ENCODE data around the gene TTN.
"Not testable (repeated sequence)": the region's sequence is repeated elsewhere in the genome, so short reads cannot be mapped to it uniquely, and the experiment has no call there.

Gene TTN

DNA sequence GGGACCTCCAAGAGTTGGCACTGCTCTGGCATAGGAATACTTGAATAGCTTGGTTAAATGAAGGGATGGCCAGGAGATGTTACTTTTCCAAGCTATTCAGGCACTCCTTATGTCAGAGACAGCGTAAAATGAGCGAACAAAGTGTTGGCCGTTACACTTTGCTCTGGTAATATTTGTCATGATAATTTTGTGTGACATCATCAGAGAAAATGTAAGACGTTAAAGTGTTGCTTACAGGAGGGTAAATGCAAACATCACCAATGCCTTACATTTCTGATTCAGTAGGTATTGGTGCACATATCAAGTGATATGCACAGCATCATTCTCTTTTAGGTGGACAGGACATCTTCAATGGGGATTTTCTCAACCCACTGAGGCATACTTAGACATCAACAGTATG is 281.0 kb downstream of the TTN start:
- no peak for DNase-seq

- DNase-seq, result not testable (repeated sequence)
Measured at GRCh38 chr2:178525460-178525859, 281.8 kb downstream of the TTN start.

DNA sequence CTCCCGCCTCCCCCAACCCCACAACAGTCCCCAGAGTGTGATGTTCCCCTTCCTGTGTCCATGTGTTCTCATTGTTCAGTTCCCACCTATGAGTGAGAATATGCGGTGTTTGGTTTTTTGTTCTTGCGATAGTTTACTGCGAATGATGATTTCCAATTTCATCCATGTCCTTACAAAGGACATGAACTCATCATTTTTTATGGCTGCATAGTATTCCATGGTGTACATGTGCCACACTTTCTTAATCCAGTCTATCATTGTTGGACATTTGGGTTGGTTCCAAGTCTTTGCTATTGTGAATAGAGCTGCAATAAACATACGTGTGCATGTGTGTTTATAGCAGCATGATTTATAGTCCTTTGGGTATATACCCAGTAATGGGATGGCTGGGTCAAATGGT is 282.2 kb downstream of the TTN start:
- DNase-seq, result not testable (repeated sequence)

- no peak for DNase-seq
Measured at GRCh38 chr2:178523596-178524134, 283.6 kb downstream of the TTN start.

DNA sequence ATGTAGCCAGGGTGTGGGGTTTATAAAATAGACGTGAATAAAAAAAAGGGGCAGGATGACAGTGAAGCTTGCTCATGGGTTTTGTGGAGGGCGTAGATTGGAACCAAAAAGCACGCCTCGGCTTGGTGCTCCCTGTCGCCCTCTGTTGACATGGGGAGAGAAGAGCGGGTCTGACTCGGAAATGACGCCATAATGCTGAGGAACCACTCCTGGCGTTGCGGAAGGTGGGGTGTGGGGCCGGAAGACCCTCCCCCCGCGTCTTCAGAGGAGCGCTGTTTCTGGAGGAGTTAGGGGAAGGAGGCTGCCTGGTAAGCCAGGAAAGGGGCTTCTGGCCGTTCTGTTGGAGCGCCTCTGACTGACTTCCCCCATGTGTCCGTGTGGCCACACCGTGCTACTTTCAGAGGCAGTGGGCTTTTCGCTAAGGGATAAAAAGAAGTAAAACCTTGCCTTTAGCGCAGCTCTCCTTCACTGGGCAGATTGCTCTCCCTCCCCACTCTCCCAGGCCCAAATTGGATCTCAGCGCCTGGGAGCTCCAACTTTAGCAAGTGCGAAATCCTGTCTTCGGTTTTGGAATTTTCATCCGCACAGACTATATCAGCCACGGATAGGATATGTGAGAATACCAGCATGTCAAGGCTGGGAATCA is 284.1 kb downstream of the TTN start:
- DNase-seq, result peak; percentile 84

GRCh38 chr2:178521304-178522150 is 285.7 kb downstream of the TTN start:
- peak; percentile 44 for DNase-seq

DNA sequence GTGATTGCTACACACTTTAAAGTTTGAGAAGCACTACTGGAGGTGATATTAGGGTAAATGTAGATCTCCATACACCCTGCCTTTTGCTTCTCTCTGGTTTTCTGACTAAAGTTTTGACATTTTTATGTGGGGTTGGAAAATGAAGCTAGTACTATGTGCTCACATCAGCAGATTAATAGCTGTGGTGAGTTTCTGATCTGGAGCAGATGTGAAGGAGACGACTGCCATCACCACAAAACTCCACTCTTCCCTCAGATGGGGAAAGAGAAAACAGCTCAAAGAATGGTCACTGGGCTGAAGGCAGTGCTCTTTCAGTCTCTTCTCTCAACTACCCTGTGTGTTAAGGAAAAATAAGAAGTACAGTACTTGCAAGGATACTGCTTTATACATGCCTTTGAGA is 289.7 kb downstream of the TTN start:
- DNase-seq, result no peak

DNA sequence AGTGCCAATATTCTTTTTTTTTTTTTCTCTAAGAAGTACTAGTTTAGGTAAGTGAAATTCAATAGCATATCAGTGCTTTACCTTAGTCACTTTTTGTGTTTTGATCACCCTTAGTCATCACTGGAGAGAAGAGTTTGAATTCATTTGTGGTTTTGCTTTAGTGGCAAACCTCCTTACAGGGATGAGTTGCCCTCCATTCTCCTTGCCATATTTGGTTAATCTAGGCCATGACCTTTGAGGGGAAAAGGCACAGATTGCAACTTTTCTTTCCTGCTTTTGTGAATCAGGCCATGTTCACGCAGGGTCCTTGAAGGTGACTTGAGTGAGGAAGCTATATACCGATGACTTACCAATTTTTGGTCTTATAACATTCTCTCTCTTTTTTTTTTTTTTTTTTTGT is 292.6 kb downstream of the TTN start:
- DNase-seq, result peak; percentile 43

DNA sequence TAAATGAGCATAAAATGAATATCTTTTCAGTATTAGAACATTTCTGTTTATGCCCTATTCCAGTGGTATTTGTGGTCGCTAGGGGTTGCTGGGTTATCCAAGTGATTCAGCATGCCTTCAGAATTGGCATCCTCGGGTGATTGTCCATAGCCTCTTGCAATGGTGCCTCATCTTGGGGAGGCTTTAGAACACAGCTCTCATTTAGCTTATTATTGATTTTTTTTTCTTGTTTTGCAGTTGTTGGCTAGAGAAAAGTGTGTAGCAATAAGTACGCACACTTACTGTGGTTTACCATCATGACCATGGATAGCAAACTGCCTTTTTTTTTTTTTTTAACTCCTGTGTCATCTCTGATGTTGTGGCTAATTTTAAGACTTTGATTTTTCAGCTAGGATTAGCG is 293.3 kb downstream of the TTN start:
- no peak for DNase-seq

DNA sequence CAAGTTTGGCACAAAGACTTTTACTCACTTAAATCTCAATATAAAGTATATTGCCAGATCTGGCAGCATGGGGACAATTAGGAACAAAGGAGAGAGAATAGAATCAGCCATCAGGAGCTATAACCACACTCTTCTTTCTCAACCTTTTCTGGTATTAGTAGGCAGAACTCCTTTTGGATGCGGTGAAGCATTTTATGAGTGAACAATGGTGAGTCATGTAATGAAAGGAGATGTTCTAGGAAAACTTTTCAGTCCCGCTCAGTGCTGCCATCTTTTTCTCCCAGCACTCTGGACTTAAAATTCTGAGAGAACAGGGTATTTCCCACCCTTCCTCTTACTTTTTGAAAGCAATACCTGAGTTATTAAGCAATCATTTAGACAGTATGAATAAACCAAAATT is 294.7 kb downstream of the TTN start:
- no peak for DNase-seq

GRCh38 chr2:178510384-178510783 is 296.8 kb downstream of the TTN start:
- no peak for DNase-seq

- DNase-seq, result no peak
Measured at GRCh38 chr2:178508646-178509045, 298.6 kb downstream of the TTN start.

GRCh38 chr2:178506949-178507348 is 300.3 kb downstream of the TTN start:
- no peak for DNase-seq

- no peak for DNase-seq
Measured at GRCh38 chr2:178506524-178506923, 300.7 kb downstream of the TTN start.

GRCh38 chr2:178506101-178506500 is 301.1 kb downstream of the TTN start:
- no peak for DNase-seq

DNA sequence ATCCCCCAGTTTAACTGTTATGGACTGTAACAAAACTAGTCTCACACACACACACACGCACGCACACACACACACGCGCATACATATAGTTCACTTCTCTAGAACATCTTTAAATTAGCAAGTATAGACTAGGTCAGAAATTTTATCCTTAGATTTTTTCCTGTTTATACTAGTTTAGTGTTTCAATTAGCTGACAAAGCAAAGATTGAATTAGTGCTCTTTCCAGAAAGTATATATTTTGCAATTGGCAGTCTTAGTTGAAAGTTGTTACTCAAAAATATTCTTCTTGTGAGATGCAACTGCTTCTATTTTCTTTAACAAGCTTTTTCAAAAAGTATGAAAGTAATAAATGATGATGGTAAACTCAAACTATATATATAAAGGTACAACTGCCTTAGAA is 304.5 kb downstream of the TTN start:
- no peak for DNase-seq

DNA sequence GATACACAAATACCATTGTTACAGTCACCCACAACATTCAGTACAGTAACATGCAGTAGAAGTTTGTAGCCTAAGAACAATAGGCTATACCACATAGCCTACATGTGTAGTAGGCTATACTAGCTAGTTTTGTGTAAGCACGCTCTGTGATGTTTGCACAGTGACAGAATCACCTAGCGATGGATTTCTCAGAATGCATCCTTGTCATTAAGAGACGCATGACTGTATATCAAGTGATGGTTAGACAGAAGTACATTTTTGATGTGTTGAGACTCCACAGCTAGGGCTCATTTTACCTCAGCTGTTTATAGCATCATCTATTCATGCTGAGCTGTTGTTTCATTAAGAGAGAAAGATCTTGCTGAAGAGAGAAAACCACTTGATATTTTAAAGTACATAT is 307.6 kb downstream of the TTN start:
- DNase-seq, result no peak

DNA sequence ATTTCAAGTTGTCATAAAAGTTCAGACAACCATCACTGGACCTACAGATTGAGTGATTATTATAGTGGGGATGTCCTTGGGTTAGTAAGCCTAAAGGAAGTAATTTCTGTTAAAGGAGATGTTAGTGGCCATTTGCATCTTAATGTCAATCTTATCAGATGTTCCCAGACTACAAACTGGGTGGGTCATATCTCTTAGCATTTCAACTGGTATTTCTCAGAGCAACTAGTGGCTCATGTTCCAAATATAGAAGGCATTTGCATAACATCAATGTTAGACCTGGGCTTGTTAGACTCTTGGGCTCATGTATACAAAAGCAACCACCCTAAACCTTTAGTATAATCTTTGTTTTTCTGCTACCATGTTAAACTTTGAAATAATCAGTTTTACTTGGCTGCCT is 309.1 kb downstream of the TTN start:
- no peak for DNase-seq

DNA sequence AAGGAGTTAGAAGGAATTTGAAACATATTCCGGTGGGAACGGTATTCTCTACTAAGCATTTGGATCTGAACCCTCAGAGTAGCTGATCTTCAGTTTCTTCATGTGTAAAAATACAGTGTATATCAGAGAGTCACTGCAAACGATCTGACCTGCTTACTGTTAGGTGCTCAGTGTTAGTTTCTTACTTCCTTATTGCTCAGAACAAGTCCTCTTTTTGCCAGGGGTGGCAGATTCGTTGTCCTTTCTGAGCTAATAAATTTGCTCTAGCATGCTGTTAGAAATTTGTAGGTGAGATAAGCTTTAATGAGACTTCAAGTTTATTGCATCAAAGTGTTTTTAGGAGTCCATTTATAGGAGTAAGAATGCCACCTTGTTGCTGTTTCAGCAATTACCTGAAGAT is 311.2 kb downstream of the TTN start:
- DNase-seq, result no peak

GRCh38 chr2:178491612-178492011 is 315.6 kb downstream of the TTN start:
- DNase-seq, result no peak

GRCh38 chr2:178485356-178485755 is 321.9 kb downstream of the TTN start:
- no peak for DNase-seq

- DNase-seq, result no peak
Measured at GRCh38 chr2:178484245-178485041, 322.8 kb downstream of the TTN start.

DNA sequence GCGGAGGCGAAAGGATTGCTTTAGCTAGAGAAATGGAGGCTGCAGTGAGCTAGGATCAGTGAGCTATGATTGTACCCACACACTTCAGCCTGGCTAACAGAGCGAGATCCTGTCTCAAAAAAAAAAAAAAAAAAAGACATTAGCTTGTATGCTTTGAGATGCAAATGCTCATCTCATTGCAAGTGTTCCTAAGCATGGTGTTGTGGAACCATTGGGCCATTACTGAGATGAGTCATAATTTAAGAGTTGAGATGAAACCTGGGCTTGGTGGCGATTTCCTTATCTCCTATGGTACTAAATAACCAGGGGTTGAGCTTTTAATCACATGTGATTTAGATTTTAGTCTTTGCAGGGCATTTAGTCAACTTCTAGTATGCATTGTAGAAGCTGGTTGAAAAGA is 324.8 kb downstream of the TTN start:
- no peak for DNase-seq
